ENCODE measurements around the gene GNA12. TPM values are rescaled to one million over a fixed set of nuclear protein-coding genes. Genes with fewer than 3 reads are reported as not detected.

Gene GNA12
- total RNA-seq, 2 experiments from 2014 or later, result 23.6 to 23.7 TPM

- CTCF ChIA-PET, result interaction anchor here (1.1 to 3.8 kb wide), 4 partner anchors 8 to 286 kb away, joined by 4 to 50 read pairs (median 12); no protein-coding TSS in a partner anchor
- H3K4me1 Mint-ChIP-seq (ENCODE audit: low read depth), result peaks cover 60% of the 10 kb centered on the region
- intact Hi-C loops (cut with micrococcal nuclease), result loop anchor here (5.0 kb wide), 1 partner anchor 145 kb away; no protein-coding TSS in a partner anchor
- H3K27me3 Mint-ChIP-seq, result peaks cover 2% of the 10 kb centered on the region
- no peaks in the 10 kb centered on the region for H3K36me3 Mint-ChIP-seq
- peak; percentile 46 for DNase-seq
- H3K27ac Mint-ChIP-seq, result peak overlapping the region; percentile 43
- no peak overlapping the region for H3K4me3 Mint-ChIP-seq
- no peaks in the 10 kb centered on the region for H3K9me3 Mint-ChIP-seq
- POLR2A ChIA-PET, result interaction anchor here (0.5 to 2.3 kb wide), 2 partner anchors 7 to 170 kb away, joined by 3 to 8 read pairs; no protein-coding TSS in a partner anchor
Measured at GRCh38 chr7:2717293-2718261, 126.5 kb downstream of the GNA12 start.

DNA sequence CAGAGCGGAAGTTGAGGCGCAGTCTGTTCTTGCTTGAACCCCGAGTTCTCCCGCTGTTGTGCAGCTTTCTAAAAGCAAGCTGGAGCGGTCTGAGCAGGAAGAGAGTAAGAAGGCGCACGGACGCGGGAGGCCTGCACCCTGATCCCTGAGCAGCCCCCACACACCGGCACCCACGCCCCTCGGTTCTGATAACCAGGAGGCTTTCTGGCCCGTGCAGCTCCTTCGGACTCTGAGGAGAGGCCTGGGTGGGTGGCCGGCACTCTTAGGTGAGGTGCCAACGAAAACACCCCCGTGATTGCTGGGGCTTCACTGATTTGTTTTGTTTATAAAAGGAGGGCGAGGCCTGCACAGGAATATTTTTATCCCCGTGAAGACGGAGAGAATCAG, 127.2 kb downstream of the GNA12 start:
- CTCF ChIA-PET, result interaction anchor here (1.7 to 3.2 kb wide), 2 partner anchors 7 to 41 kb away, joined by 9 to 50 read pairs; no protein-coding TSS in a partner anchor
- intact Hi-C loops (cut with micrococcal nuclease), result loop anchor here (5.0 kb wide), 1 partner anchor 145 kb away; no protein-coding TSS in a partner anchor
- H3K27ac Mint-ChIP-seq, result no peak overlapping the region
- no peak for DNase-seq
- peaks cover 60% of the 10 kb centered on the region for H3K4me1 Mint-ChIP-seq (ENCODE audit: low read depth)
- H3K9me3 Mint-ChIP-seq, result no peaks in the 10 kb centered on the region
- no peaks in the 10 kb centered on the region for H3K36me3 Mint-ChIP-seq
- H3K27me3 Mint-ChIP-seq, result peaks cover 2% of the 10 kb centered on the region
- POLR2A ChIA-PET, result no interaction called here
- no peak overlapping the region for H3K4me3 Mint-ChIP-seq

DNA sequence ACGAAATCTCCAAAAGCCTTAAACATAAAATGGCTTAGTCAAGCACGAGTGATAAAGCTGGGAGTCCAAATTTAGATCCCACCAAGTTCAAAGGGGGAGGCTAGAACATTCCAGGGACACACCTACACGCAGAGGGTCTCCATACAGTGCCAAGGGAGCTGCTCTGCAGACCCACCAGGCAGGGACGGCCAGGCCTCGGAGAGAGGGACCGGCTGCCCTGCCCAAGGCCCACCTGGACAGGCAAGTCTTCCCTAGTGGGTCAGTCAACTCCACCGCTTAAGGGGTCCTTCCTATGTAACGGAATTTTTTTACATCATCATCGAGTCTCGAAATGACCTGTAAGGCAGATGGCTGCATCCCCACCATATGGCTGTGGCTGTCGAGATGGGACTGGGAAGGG, 127.6 kb downstream of the GNA12 start:
- no peak overlapping the region for H3K27ac Mint-ChIP-seq
- POLR2A ChIA-PET, result interaction anchor here (0.6 kb wide), 1 partner anchor 1812 kb away, joined by 3 read pairs; no protein-coding TSS in a partner anchor

DNA sequence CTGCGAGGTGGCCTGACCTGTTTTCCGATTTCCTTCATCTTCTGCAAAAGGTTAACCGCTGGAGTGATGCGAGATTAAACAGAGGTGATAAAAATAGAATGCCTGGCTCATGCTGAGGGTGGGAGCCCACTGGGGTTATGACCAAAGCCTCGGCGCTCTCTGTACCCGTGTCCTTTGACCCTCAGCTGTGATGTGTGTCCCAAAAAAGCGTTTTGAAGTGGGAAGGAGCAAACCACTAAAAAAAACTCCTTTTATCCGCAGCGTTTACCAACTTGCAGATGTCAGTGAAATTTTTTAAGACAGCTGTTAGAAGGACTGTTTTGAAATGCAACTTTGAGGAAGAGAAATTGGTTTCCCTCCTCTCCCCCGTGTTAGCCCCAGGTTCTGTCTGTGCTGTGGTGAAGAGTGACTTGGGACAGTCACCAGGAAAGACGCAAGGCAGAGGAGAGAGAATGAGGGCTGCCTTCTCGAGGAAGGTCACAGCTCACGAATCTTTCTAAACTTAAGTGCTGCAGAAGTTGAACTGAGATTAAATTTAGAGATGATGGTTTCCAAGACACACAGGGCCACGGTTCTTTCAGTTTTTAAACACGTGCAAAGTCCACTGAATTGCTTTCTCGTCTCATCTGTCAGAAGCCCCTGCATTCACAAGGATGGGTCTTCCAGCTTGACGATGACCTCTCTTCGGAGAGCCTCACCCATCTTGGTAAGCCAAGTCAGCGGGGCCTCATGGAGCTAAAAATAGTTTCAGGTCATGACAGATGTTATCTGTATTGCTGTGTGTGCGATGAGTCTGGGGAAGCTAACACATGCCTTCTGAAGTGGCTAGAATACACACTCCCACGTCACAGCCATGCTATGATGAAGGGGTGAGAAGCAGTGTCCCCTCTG, 128.5 kb downstream of the GNA12 start:
- Mint-ChIP-seq H3K36me3 (no peaks in the 10 kb centered on the region), H3K9me3 (no peaks in the 10 kb centered on the region), H3K4me3 (no peak overlapping the region), H3K27ac (peak overlapping the region; percentile 54), H3K4me1 (ENCODE audit: low read depth) (peaks cover 60% of the 10 kb centered on the region), H3K27me3 (peaks cover 2% of the 10 kb centered on the region)
- intact Hi-C loops (cut with micrococcal nuclease), result loop anchor here (5.0 kb wide), 1 partner anchor 147 kb away; no protein-coding TSS in a partner anchor
- ChIA-PET POLR2A (interaction anchor here (0.6 to 0.9 kb wide), 2 partner anchors 43 to 1813 kb away, joined by 3 read pairs; no protein-coding TSS in a partner anchor), CTCF (interaction anchor here (0.6 to 1.7 kb wide), 7 partner anchors 16 to 263 kb away, joined by 3 to 9 read pairs (median 4); no protein-coding TSS in a partner anchor)
- DNase-seq, result peak; percentile 71

More for the DNA sequence above, 127.6 kb downstream of the GNA12 start:
- no peaks in the 10 kb centered on the region for H3K36me3 Mint-ChIP-seq
- H3K27me3 Mint-ChIP-seq, result peaks cover 2% of the 10 kb centered on the region
- H3K9me3 Mint-ChIP-seq, result no peaks in the 10 kb centered on the region
- H3K4me3 Mint-ChIP-seq, result no peak overlapping the region
- H3K4me1 Mint-ChIP-seq (ENCODE audit: low read depth), result peaks cover 60% of the 10 kb centered on the region
- DNase-seq, result no peak
- CTCF ChIA-PET, result interaction anchor here (0.6 to 1.7 kb wide), 7 partner anchors 17 to 264 kb away, joined by 3 to 9 read pairs (median 4); no protein-coding TSS in a partner anchor
- intact Hi-C loops (cut with micrococcal nuclease), result loop anchor here (5.0 kb wide), 1 partner anchor 146 kb away; no protein-coding TSS in a partner anchor

DNA sequence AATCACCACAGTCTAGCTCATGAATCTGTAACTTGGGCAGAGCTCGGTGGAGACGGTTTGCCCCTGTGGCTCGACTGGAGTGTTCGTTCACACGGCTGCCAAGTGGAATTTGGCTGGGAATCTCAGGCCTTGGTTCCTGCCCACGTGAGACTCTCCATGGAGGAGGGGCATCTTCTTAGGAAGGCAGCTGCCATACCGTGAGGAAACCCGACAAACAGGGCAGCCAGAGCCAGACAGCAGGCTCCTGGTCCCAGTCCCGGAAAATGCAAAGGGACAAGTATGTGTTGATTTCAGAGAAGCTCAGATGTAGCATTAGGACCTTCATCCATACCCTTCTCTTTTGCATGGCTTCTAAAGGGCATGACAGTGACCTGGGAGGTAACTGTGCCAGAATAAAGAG, 129.5 kb downstream of the GNA12 start:
- Mint-ChIP-seq H3K27me3 (peaks cover 2% of the 10 kb centered on the region), H3K4me3 (no peak overlapping the region), H3K9me3 (no peaks in the 10 kb centered on the region), H3K36me3 (no peaks in the 10 kb centered on the region), H3K27ac (peak overlapping the region; percentile 38), H3K4me1 (ENCODE audit: low read depth) (peaks cover 63% of the 10 kb centered on the region)
- ChIA-PET POLR2A (interaction anchor here (0.9 kb wide), 1 partner anchor 44 kb away, joined by 3 read pairs; no protein-coding TSS in a partner anchor), CTCF (interaction anchor here (0.6 to 1.2 kb wide), 3 partner anchors 10 to 44 kb away, joined by 3 to 6 read pairs (median 3); no protein-coding TSS in a partner anchor)
- intact Hi-C loops (cut with micrococcal nuclease), result loop anchor here (5.0 kb wide), 1 partner anchor 148 kb away; no protein-coding TSS in a partner anchor
- no peak for DNase-seq

GRCh38 chr7:2713978-2714377, 130.1 kb downstream of the GNA12 start:
- ChIA-PET CTCF (interaction anchor here (0.6 to 2.5 kb wide), 5 partner anchors 9 to 46 kb away, joined by 3 to 14 read pairs (median 3); no protein-coding TSS in a partner anchor), POLR2A (interaction anchor here (0.7 kb wide), 1 partner anchor 221 kb away, joined by 3 read pairs; no protein-coding TSS in a partner anchor)
- H3K4me1 Mint-ChIP-seq (ENCODE audit: low read depth), result peaks cover 63% of the 10 kb centered on the region
- intact Hi-C loops (cut with micrococcal nuclease), result no loop called here
- no peak overlapping the region for H3K27ac Mint-ChIP-seq
- no peaks in the 10 kb centered on the region for H3K9me3 Mint-ChIP-seq
- H3K27me3 Mint-ChIP-seq, result peaks cover 2% of the 10 kb centered on the region
- DNase-seq, result no peak
- H3K36me3 Mint-ChIP-seq, result no peaks in the 10 kb centered on the region
- no peak overlapping the region for H3K4me3 Mint-ChIP-seq

- Mint-ChIP-seq H3K4me3 (no peak overlapping the region), H3K36me3 (no peaks in the 10 kb centered on the region), H3K27ac (no peak overlapping the region), H3K9me3 (no peaks in the 10 kb centered on the region), H3K4me1 (ENCODE audit: low read depth) (peaks cover 57% of the 10 kb centered on the region), H3K27me3 (peaks cover 2% of the 10 kb centered on the region)
- CTCF ChIA-PET, result interaction anchor here (0.7 to 2.5 kb wide), 2 partner anchors 43 to 47 kb away, joined by 3 to 14 read pairs; no protein-coding TSS in a partner anchor
- POLR2A ChIA-PET, result interaction anchor here (0.7 kb wide), 1 partner anchor 220 kb away, joined by 3 read pairs; no protein-coding TSS in a partner anchor
- intact Hi-C loops (cut with micrococcal nuclease), result no loop called here
- DNase-seq, result peak; percentile 27
Measured at GRCh38 chr7:2713370-2713769, 130.7 kb downstream of the GNA12 start.

DNA sequence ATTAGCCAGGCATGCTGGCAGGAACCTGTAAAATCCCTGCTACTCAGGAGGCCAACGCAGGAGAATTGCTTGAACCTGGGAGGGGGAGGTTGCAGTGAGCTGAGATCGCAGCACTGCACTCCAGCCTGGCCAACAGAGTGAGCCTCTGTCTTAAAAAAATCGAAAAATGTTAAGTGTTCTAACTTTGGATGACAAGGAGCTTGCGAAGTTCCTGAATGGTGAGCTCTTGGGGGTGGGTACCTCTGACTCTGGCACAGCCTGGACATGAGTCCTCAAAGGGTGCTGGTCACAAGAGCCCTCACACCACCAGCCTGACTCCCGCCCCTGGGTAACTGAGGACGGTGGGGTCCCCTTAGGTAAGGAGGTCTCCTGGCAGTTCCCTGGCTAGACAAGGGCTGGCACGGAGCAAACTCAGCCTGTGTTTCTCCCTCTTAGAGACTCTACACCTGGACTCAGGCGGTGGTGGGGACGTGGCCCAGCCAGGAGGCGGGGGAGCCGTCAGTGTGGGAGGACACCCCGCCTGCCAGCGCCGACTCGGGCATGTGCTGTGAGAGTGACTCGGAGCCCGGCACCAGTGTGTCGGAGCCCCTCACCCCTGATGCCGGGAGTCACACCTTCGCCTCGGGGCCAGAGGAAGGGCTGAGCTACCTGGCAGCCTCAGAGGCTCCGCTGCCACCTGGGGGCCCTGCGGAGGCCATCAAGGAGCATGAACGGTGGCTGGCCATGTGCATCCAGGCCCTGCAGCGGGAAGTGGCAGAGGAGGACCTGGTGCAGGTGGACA, 132.0 kb downstream of the GNA12 start:
- ChIA-PET POLR2A (interaction anchor here (0.6 kb wide), 1 partner anchor 119 kb away, joined by 3 read pairs; no protein-coding TSS in a partner anchor), CTCF (interaction anchor here (0.7 to 3.3 kb wide), 4 partner anchors 9 to 261 kb away, joined by 3 to 33 read pairs (median 18); no protein-coding TSS in a partner anchor)
- H3K4me1 Mint-ChIP-seq (ENCODE audit: low read depth), result peaks cover 44% of the 10 kb centered on the region

GRCh38 chr7:2710901-2711551, 133.1 kb downstream of the GNA12 start:
- H3K4me1 Mint-ChIP-seq (ENCODE audit: low read depth), result peaks cover 34% of the 10 kb centered on the region
- POLR2A ChIA-PET, result interaction anchor here (0.9 to 2.3 kb wide), 6 partner anchors 8 to 151 kb away, joined by 3 to 13 read pairs (median 6); partner anchors contain the start of gene TTYH3
- peak; percentile 71 for DNase-seq
- peaks cover 2% of the 10 kb centered on the region for H3K27me3 Mint-ChIP-seq
- peak overlapping the region; percentile 75 for H3K4me3 Mint-ChIP-seq
- H3K9me3 Mint-ChIP-seq, result no peaks in the 10 kb centered on the region
- H3K27ac Mint-ChIP-seq, result peak overlapping the region; percentile 90
- intact Hi-C loops (cut with micrococcal nuclease), result loop anchor here (1.0 kb wide), 2 partner anchors 9 to 40 kb away; no protein-coding TSS in a partner anchor
- CTCF ChIA-PET, result interaction anchor here (0.9 to 3.5 kb wide), 26 partner anchors 7 to 260 kb away, joined by 3 to 115 read pairs (median 7); partner anchors contain the start of genes IQCE and TTYH3
- H3K36me3 Mint-ChIP-seq, result no peaks in the 10 kb centered on the region

More for the DNA sequence above, 132.0 kb downstream of the GNA12 start:
- no peak overlapping the region for H3K4me3 Mint-ChIP-seq
- H3K27me3 Mint-ChIP-seq, result peaks cover 2% of the 10 kb centered on the region
- H3K9me3 Mint-ChIP-seq, result no peaks in the 10 kb centered on the region
- H3K36me3 Mint-ChIP-seq, result no peaks in the 10 kb centered on the region
- intact Hi-C loops (cut with micrococcal nuclease), result no loop called here
- H3K27ac Mint-ChIP-seq, result no peak overlapping the region
- DNase-seq, result no peak
